GM18519 (cell line): ENCODE measurements around the gene FKBP1B.
"Not testable (repeated sequence)": the region's sequence is repeated elsewhere in the genome, so short reads cannot be mapped to it uniquely, and the experiment has no call there.

Experiments
- ATAC-seq: cut with Tn5 transposase; IDR thresholded peaks from one replicate; pipeline ENCODE4 v1.9.1; 2021; ENCODE audit warnings: mild to moderate bottlenecking, moderate library complexity; ENCODE audit not compliant: unreplicated experiment, low FRiP score

FKBP1B gene

DNA sequence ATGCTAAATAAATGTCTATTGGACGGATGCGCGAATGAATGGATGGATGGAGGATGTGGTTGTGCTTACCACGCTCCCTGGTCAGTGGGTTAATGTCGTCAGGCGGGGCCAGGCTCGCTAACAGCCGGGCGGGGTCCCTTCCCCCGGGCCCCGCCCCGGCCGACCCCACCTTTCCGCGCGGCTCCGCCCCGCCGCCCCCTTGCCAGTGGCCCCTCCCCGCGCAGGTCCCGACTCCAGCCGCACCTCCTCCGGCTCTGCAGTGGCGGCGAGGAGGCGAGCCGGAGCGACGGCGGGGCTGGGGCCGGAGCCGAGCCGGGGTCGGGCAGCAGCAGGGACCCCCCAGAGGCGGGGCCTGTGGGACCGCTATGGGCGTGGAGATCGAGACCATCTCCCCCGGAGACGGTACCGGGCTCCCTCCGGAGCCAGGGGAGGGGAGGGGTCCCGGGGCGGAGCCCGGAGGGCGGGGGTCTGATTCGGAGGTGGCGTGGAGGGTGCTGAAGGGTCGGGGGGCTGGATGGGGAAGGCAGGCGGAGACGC is at the start of gene FKBP1B:
FKBP1B (plus strand) TSS at position 257 of the 537 bp plus-strand sequence; CDS start at position 366, 109 bp downstream.
- no peak for ATAC-seq

DNA sequence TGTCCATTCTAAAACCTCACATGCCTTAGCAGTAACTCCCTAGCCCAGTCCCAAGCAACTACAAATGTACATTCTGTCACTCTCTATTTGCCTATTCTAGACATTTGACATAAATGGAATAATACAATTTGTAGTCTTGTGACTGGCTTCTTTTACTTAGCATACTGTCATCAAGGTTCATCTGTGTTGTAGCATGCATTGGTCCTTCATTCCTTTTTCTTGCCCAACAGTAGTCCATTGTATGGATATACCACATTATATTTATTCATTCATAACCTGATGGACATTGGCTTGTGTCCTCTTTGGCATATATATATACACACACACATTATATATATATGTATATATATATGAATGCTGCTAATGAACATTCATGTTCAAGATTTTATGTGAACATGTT is 41.8 kb upstream of the FKBP1B start:
- no peak for ATAC-seq

DNA sequence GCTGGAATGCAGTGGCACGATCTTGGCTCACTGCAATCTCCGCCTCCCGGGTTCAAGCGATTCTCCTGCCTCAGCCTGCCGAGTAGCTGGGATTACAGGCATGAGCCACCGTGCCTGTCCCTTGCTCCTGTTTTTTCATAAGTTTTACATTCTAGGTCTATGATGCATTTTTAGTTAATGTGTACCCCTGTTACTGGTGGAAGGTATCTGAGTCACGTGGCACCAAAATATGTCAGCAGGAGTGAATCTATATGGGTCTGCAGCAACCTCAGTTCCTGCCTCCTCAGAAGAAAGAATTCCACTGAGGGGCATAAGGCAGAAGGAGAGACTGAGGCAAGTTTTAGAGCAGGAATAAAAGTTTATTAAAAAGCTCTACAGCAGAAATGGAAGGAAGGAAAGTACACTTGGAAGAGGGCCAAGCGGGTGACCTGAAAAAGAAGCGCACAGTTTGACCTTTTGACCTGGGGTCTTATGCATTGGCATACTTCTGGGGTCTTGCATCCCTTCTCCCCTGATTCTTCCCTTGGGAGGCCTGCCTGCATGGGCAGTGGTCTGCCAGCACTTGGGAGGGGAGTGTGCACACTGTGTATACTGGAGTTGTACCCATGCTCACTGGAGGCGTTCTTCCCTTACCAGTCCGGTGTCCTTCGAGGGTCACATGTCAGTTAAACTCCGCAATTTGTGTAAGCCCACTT is 40.7 kb upstream of the FKBP1B start:
- ATAC-seq: no peak

- ATAC-seq: no peak
Observed at GRCh38 chr2:24009367-24009679, 40.2 kb upstream of the FKBP1B start.

DNA sequence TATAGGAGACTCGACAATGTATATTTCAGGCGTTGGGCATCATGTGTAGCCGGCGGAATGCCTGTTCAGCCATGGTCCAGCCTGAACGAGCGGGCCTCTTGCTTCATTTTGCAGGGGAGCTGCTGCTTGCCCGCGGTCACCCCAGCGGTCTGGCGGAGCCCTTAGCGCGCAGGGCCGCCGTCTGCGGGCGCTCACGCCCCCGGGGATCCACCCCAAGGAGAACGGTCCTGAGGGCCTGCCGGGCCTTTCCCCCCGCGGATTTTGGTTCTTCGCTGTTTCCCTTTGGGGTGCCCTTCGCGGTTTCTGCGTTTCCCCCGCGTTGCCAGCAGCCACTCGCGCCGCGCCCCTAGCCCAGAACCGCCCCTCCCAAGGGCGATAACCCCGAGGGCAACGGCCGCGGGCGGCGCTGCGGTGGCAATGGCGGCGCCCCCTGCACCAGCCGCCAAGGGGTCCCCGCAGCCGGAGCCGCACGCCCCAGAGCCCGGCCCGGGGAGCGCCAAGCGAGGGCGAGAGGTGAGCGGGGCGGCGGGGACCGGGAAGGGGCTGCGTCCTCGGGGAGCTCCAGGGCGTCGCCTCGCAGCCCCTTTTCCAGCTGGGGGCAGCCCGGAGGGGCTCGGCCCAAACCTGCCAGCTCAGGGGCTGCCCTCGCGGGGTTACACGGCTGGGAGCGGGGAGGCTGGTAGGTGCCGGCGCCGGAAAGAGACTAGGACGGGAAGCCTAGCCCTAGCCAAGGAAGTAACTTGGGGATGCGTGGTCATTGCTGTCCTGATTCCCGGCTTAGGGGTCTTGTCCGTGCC is 39.7 kb upstream of the FKBP1B start, which contains the start of gene MFSD2B:
MFSD2B (plus strand) TSS at position 406 of the 797 bp plus-strand sequence; CDS start at position 418, 12 bp downstream.
- ATAC-seq: no peak

DNA sequence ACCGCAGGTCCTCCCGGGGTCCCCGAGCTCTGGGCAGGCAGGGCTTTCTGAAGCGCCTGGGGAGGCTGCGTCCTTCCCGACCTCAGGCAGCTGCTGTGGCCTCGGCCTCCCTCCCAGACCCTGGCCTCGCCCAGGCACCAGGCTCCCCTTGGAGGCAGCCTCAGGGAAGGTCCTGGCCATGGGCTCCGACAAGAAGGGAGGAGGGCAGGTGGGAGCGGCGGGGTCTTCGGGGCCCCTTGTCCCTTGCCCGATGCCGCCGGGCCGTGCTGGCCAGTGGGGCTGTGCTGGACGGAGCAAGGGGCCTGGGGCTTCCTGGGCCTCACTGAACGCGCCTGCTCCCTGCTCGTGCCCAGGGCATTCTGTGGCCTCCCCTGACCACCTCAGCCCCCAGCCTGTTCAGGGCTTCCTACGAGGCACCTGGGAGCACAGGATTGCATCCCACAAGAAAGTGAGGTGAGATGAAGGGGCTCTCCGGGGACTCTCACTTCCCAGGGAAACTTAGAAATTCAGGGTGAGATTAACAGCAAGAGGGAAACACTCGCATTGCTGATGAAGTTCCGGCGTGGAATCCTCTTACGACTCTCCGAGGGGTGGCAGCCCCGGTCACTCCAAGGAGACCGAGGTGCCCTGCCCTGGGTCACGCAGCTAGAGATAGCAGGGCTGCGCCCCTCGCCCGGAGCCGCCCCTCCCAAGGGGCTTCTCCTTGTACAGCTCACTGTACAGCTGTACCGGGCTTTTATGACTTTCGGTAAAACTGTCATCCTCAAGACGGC is 38.9 kb upstream of the FKBP1B start:
- no peak for ATAC-seq

DNA sequence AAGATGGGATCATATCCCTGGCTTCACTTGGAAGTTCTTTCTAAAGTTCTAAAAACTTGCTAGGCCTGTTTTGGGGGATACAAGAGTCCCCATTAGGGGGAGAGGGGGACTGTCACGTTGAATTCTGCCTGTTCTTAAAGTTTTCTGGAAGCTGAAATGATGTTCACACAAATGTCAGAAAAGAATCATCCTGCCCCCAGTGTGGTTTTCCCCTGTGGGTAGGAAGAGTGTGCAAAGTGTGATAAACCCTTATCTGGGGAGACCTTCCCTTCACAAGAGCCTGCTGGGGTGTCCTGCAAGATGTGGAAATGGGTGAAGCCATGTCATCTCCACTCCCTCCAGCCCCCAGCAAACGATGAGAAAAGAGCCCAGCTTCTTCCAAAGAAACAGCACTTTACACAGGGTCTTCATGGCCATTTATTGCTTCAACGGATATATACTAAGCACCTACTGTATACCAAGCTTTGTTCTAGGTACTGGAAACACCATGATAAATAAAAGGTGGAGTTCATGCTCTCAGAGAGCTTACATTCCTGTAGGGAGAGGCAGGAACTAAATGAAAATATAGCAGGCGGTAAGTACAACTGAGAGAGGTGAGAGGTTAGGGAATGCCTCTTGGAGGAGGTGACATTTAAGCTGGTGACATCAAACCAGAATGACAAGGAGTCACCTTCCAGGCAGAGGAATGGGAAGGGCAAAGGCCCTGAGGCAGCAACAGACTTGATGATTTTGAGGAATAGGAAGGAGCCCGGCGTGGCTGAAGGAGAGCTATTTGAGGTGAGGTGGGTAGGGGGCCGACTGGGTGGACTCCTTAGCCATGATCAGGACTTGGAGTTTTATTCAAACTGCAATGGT is 38.1 kb upstream of the FKBP1B start:
- no peak for ATAC-seq

- ATAC-seq: no peak
Observed at GRCh38 chr2:24012521-24013188, 36.9 kb upstream of the FKBP1B start.

DNA sequence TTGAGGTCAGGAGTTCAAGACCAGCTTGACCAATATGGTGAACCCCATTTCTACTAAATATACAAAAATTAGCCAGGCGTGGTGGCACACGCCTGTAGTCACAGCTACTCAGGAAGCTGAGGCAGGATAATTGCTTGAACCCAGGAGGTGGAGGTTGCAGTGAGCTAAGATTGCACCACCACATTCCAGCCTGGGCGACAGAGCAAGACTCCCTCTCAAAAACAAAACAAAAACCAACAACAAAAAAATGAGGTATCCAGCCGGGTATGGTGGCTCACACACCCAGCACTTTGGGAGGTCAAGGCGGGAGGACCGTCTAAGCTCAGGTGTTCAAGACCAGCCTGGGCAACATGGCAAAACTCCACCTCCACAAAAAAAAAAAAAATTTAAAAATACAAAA is 34.6 kb upstream of the FKBP1B start:
- not testable (repeated sequence) for ATAC-seq

DNA sequence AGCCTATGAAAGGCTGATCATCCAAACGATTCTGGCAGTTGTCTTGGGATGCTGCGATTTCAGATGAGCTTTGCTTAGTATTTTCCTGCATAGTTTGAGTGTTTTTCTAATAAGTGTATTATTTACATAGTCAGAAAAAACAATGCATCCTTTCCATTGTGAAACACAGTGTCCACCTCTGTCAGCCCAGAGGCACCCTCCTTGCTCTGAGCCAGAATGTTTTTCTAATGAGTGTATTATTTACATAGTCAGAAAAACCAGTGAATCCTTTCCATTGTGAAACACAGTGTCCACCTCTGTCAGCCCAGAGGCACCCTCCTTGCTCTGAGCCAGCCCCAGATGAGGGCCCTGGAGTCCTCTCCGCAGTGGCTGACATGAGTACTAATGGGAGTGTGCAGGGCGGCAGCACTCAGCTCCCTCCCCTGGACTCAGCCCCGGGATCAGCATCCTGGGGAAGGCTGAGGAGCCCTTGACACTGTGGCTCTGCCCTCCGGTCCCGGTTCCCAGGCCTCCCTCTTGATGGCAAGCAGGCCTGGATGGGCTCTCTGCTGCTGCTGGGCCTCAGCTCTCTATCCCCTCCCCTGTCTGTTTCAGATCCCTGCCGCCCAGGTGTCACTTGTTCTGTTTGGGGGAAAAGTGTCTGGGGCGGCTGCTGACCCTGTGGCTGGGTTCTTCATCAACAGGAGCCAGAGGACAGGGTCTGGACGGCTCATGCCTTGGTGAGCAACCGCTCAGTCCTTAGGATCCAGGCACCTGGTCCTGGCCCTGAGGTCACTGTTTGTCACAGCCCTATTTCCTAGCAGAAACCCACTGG is 33.8 kb upstream of the FKBP1B start:
- no peak for ATAC-seq

DNA sequence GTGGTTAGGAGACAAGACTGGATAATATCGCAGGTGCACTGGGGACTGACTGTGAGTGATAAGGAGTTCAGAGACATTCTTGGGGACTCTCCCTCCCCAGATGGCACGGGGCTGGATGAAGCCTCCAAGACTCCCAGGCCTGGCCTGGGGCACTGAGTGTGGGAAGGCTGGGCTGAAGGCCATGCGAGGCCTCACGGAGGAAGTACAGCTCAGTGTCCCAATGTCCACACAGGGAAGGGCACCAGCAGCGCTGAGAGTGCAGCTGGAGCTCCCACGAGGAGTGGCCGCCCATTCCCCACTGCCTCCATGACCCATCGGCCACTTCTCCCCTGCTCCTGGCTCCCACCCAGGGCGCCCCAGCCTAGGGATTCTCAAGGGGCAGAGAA is 33.2 kb upstream of the FKBP1B start:
- no peak for ATAC-seq

- no peak for ATAC-seq
Observed at GRCh38 chr2:24016853-24017703, 32.5 kb upstream of the FKBP1B start.

GRCh38 chr2:24017711-24018110 is 31.8 kb upstream of the FKBP1B start:
- ATAC-seq: no peak

GRCh38 chr2:24018241-24018640 is 31.3 kb upstream of the FKBP1B start:
- ATAC-seq: no peak

- ATAC-seq: no peak
Observed at GRCh38 chr2:24019729-24020128, 29.8 kb upstream of the FKBP1B start.

DNA sequence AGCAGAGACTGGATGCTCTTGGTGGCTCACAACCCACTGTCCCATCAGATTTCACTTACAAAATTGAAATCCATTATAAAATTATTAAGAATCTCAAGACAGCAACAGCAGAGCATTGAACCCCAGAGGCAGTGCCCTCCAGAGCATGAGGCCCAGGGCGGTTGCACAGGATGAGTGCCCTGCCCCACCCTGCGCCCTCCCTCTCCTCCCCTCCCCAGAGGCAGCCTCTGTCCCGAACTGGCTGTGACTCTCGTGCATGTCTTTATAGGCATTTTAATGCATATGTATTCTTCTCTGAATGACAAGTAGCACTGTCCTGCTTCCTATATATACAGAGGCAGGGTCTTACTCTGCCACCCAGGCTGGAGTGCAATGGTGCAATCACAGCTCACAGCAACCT is 29.3 kb upstream of the FKBP1B start:
- ATAC-seq: no peak

DNA sequence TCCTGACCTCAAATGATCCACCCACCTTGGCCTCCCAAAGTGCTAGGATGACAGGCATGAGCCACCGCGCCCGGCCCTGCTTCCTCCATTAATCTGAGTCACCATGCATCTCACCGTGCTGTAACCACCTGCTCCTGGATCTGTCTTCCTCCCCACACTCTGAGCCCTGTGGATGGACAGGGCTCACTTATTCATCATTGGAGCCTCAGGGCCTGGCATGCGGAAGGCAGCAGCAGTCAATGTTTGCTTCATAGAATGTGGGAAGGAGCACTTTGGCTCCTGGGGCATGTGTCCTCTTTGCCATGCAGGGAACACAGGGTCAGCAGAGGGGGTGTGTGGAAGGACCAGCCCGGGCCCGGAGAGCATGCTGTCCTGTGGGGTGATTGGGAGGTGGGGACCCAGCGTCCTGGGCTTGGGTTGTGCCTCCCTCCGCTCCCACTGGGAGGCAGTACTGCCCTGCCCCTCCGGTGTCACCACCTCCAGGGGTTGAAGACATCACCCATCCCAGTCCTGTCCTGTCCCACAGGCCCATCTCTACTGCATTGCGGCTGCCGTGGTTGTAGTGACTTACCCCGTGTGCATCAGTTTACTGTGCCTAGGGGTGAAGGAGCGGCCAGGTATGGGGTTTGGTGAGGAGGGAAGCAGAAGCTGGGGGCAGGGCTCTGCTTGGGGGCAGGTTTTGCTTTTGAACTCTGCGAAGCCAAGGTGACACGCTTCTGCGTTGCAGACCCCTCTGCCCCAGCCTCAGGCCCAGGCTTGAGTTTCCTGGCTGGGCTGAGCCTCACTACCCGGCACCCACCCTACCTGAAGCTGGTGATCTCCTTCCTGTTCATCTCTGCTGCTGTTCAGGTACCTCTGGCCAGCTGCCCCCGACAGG is 28.2 kb upstream of the FKBP1B start:
- no peak for ATAC-seq
